K562 (cell line): Measurements from ENCODE around the gene PRDX2. TPM values are rescaled to one million over a fixed set of nuclear protein-coding genes. Genes with fewer than 3 reads are reported as not detected.
A peak's percentile ranks its signal among the peaks of the same experiment; 100 is the strongest.

Source experiments
- ATAC-seq: fragments of 200-7000 bp; cut with Tn5 transposase; 3 replicates; pipeline ENCODE4 v1.9.1; 2020; ENCODE audit warnings: moderate library complexity
- BruUV-seq: library from RNA; stranded (reverse); fragments of 400-500 nt; replicated peaks from 2 replicates; lab custom pipeline; 2021; lab: Mats Ljungman, UMichigan
- CTCF ChIA-PET: fragments of 300-600 bp; formaldehyde crosslinking; extraction: SDS; loops from one replicate; lab custom pipeline; 2021; ENCODE audit warnings: low intra/inter-chr PET ratio; lab: Yijun Ruan, JAX
- POLR2A ChIA-PET: fragments of 300-600, 350-650 bp; sonication (Branson Sonifier 250); formaldehyde crosslinking; extraction: SDS; loops from one replicate; lab custom pipeline; 2021; ENCODE audit warnings: antibody characterized with exemption, inconsistent platforms; lab: Yijun Ruan, JAX
- DNase-seq, 4 experiments: peaks; one replicate each; pipeline versions ENCODE4 v3.0.0 to v3.0.0-alpha.2; 2011 to 2018; ENCODE audit warnings: low spot score in 3 of 4, mixed read lengths in 3 of 4; ENCODE audit errors: extremely low read depth in 1 of 4
- FAIRE-seq: peaks from 2 replicates; lab custom pipeline; 2011; peaks lifted over from hg19 to GRCh38; lab: Jason Lieb, UNC
- H2AFZ ChIP-seq: 2 replicates; pipeline ENCODE4 v1.6.0; 2011; ENCODE audit warnings: low read depth, low read length, control low read depth, inconsistent platforms
- H3K27ac ChIP-seq: fragments of 200-600 bp; 3 replicates; pipeline ENCODE4 v1.8.0; 2011; ENCODE audit warnings: low read depth, mild to moderate bottlenecking, control low read depth, inconsistent platforms, low read length, moderate library complexity, mixed read lengths; ENCODE audit errors: extremely low read depth
- H3K27me3 ChIP-seq, 2 experiments: fragments of 300-600 bp in 1 of 2; 2 replicates in 1 of 2; 3 replicates in 1 of 2; pipeline versions ENCODE4 v1.6.0 to v1.8.0; 2011; ENCODE audit warnings: inconsistent platforms in 2 of 2, low read length in 2 of 2, mild to moderate bottlenecking in 1 of 2, mixed read lengths in 1 of 2, moderate library complexity in 1 of 2; ENCODE audit not compliant: control insufficient read depth in 2 of 2, insufficient read depth in 2 of 2
- H3K36me3 ChIP-seq: fragments of 300-600 bp; 3 replicates; pipeline ENCODE4 v1.8.0; 2011; ENCODE audit warnings: mild to moderate bottlenecking, low read length, inconsistent platforms; ENCODE audit not compliant: control insufficient read depth, insufficient read depth
- H3K4me1 ChIP-seq, 2 experiments: fragments of 200-600 bp in 1 of 2; replicated peaks in 1 of 2; 2 replicates in 1 of 2; 3 replicates in 1 of 2; pipeline versions ENCODE4 v1.5.1 to v1.8.0; 2011; ENCODE audit warnings: inconsistent platforms in 2 of 2, low read length in 2 of 2, mild to moderate bottlenecking in 1 of 2, mixed read lengths in 1 of 2, moderate library complexity in 1 of 2; ENCODE audit not compliant: control insufficient read depth in 2 of 2, insufficient read depth in 2 of 2
- H3K4me2 ChIP-seq: 2 replicates; pipeline ENCODE4 v1.6.1; 2011; ENCODE audit warnings: low read length, control low read depth, inconsistent platforms, mixed read lengths; ENCODE audit not compliant: insufficient read depth
- H3K4me3 ChIP-seq: fragments of 200-600 bp; sonication (generic), shearing (Covaris generic); 2 replicates; pipeline ENCODE4 v1.5.1; 2016; ENCODE audit warnings: control low read depth, inconsistent platforms
- H3K79me2 ChIP-seq: fragments of 200-600 bp; 3 replicates; pipeline ENCODE4 v1.8.0; 2011; ENCODE audit warnings: low read length, inconsistent platforms; ENCODE audit not compliant: control insufficient read depth, insufficient read depth
- H3K9ac ChIP-seq, 2 experiments: 2 replicates each; pipeline versions ENCODE4 v1.6.0 to v1.6.1; 2011; ENCODE audit warnings: low read depth in 2 of 2, low read length in 2 of 2, control low read depth in 1 of 2, inconsistent platforms in 1 of 2, mild to moderate bottlenecking in 1 of 2, mixed read lengths in 1 of 2; ENCODE audit not compliant: insufficient read depth in 1 of 2
- H3K9me1 ChIP-seq: one replicate; pipeline ENCODE4 v1.6.0; 2011; ENCODE audit warnings: inconsistent platforms, mild to moderate bottlenecking, low read length, moderate library complexity; ENCODE audit not compliant: control insufficient read depth, insufficient read depth
- H3K9me3 ChIP-seq: replicated peaks from 2 replicates; pipeline ENCODE4 v1.5.1; 2011; ENCODE audit warnings: low read depth, low read length, inconsistent platforms; ENCODE audit not compliant: control insufficient read depth, insufficient read depth
- H4K20me1 ChIP-seq: replicated peaks from 2 replicates; pipeline ENCODE4 v1.6.1; 2011; ENCODE audit warnings: low read length, inconsistent platforms, mixed read lengths; ENCODE audit not compliant: control insufficient read depth, insufficient read depth
- CHD4 ChIP-seq: fragments of 200-600 bp; sonication (generic); IDR thresholded peaks from 3 replicates; pipeline ENCODE4 v1.6.1; 2012; ENCODE audit warnings: low read depth, mild to moderate bottlenecking, mixed read lengths, low read length, inconsistent platforms; ENCODE audit not compliant: insufficient read depth, insufficient replicate concordance, poor library complexity, severe bottlenecking
- FOXA1 ChIP-seq: fragments of 450-650 bp; IDR thresholded peaks from 2 replicates; pipeline ENCODE4 v1.6.1; 2016; ENCODE audit warnings: mild to moderate bottlenecking, borderline replicate concordance
- MLX ChIP-seq, 2 experiments: fragments of 450-650 bp in 1 of 2; sonication (generic) in 1 of 2; formaldehyde crosslinking; conservative IDR thresholded peaks; 2 replicates each; pipeline versions ENCODE4 v1.4.0 to v1.8.1; 2020 to 2022; ENCODE audit warnings: mild to moderate bottlenecking in 1 of 2, missing genetic modification reagents in 1 of 2
- RBM15 ChIP-seq: fragments of 200-400 bp; formaldehyde crosslinking; IDR thresholded peaks from 2 replicates; pipeline ENCODE4 v1.6.1; 2018; ENCODE audit warnings: mild to moderate bottlenecking, low read length, moderate library complexity; ENCODE audit not compliant: insufficient read depth
- SETDB1 ChIP-seq: IDR thresholded peaks from one replicate; pipeline ENCODE4 v1.6.1; 2012; ENCODE audit warnings: low read length, control low read depth, inconsistent platforms
- ZBTB9 ChIP-seq: fragments of 450-650 bp; formaldehyde crosslinking; IDR thresholded peaks from 2 replicates; pipeline ENCODE4 v1.4.0; 2020; ENCODE audit warnings: mild to moderate bottlenecking, moderate library complexity
- ZNF24 ChIP-seq: fragments of 450-650 bp; IDR thresholded peaks from 2 replicates; pipeline ENCODE4 v1.6.1; 2016
- ZNF740 ChIP-seq, 3 experiments: fragments of 200-800 bp in 1 of 3; sonication (Bioruptor generic) in 1 of 3; sonication (generic) in 1 of 3; formaldehyde crosslinking in 1 of 3; IDR thresholded peaks; 2 replicates each; pipeline versions ENCODE4 v1.6.1 to v1.8.0; 2016 to 2022; ENCODE audit warnings: mild to moderate bottlenecking in 2 of 3, missing compliant biosample characterization in 2 of 3, missing genetic modification characterization in 2 of 3, missing genetic modification reagents in 1 of 3
- WGBS: fragments of 100-300 bp; shearing (Covaris generic); methylation state at CpG from one replicate; pipeline ENCODE4 v1.1.6; 2016; ENCODE audit warnings: low coverage, mixed read lengths; ENCODE audit not compliant: insufficient coverage; ENCODE audit errors: missing lambda C conversion rate; 5-methylcytosine and 5-hydroxymethylcytosine counted together
- in situ Hi-C: fragments of 300-500 bp; cut with MboI; formaldehyde crosslinking; loops from 4 replicates; pipeline ENCODE4 v1.15.0; 2018; ENCODE audit warnings: inconsistent platforms, mixed read lengths
- intact Hi-C: fragments of 100-400 bp; cut with micrococcal nuclease; formaldehyde crosslinking; loops from 2 replicates; pipeline ENCODE4 v1.14.2; 2022
- polyA plus RNA-seq, 8 experiments: library from polyadenylated mRNA; depleted of rRNA in 4 of 8; stranded (reverse) in 5 of 8; unstranded in 3 of 8; fragments of >200 nt; fragmentation: Nextera tagmentation in 2 of 8; fragmentation: Illumina TruSeq in 1 of 8; extraction: Ambion mirVana in 2 of 8; extraction: Trizol in 1 of 8; gene quantifications; 2 replicates each; pipeline versions ENCODE4 v1.2.1 to v1.2.3, GENCODE V29; 2011 to 2014; ENCODE audit warnings: inconsistent platforms in 1 of 8, missing spikeins in 1 of 8
- total RNA-seq, 7 experiments: library from RNA; depleted of rRNA in 6 of 7; stranded (reverse); fragments of >200 nt in 6 of 7; fragmentation: Illumina TruSeq in 2 of 7; extraction: Trizol in 2 of 7; gene quantifications; 2 replicates each; pipeline versions ENCODE4 v1.2.1 to v1.2.3, GENCODE V29; 2011 to 2021; ENCODE audit warnings: low replicate concordance in 1 of 7
- TF ChIP-seq, protein P1 (sequence below): fragments of 200-800 bp; sonication (Bioruptor generic); IDR thresholded peaks from 2 replicates; pipeline ENCODE4 v1.6.1; 2017; ENCODE audit warnings: missing genetic modification characterization, missing compliant biosample characterization
- TF ChIP-seq, protein P2 (sequence below): sonication (generic); formaldehyde crosslinking; IDR thresholded peaks from 2 replicates; pipeline ENCODE4 v1.8.1; 2023; ENCODE audit warnings: missing genetic modification reagents, mild to moderate bottlenecking, borderline replicate concordance

Gene PRDX2
- total and polyA plus RNA-seq, 9 of the 15 experiments (the other 6 are each of a cell fraction or from before 2014, with no cell fraction given): 206 to 1,183 (median 415) TPM

DNA sequence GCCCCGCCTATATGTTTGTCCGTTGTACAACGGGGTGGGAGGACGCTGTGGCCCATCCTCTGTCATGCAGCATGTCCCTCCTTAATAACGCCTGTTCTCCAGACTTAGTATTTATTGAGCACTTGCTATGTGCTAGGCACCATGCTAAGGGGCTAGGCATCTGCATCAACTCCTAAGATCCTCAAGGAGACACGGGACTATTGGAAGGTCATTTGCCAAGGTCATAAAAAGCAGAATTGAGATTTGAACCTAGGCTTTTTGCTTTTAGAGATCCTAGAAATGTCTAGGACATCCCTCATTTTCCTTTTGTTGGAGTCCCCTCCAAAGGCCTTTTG is 34.9 kb upstream of the PRDX2 start:
- H3K9ac ChIP-seq: no peak overlapping the region
- POLR2A ChIA-PET: no interaction called here
- no peak overlapping the region for H3K4me2 ChIP-seq
- CTCF ChIA-PET: interaction anchor here (0.6 kb wide), 1 partner anchor 189 kb away, joined by 3 read pairs; no protein-coding TSS in a partner anchor
- H3K9me1 ChIP-seq: no peaks in the 10 kb centered on the region
- H3K27me3 ChIP-seq: no peaks in the 10 kb centered on the region; a peak in 1 of 5 replicates
- H3K4me1 ChIP-seq: peaks cover 48 to 67% of the 10 kb centered on the region in 2 experiments
- peak overlapping the region; percentile 9; the same call in 1 of the 2 replicates for H2AFZ ChIP-seq
- in situ Hi-C loops (no loop called here), intact Hi-C loops (loop anchor here (5.0 kb wide), 1 partner anchor 51 kb away; the partner anchor contains the start of gene KLF1)
- H3K36me3 ChIP-seq: peaks cover 2% of the 10 kb centered on the region; the same call in 1 of the 3 replicates
- no peaks in the 10 kb centered on the region for H3K9me3 ChIP-seq
- H3K27ac ChIP-seq: peak overlapping the region; percentile 24; the same call in 2 of the 3 replicates
- BruUV-seq: no TSS peak
- DNase-seq (no peak), FAIRE-seq (no peak), ATAC-seq (no peak)
- 8% methylated on average over 6 of the region's 6 CpGs for WGBS
- no peak overlapping the region for H3K4me3 ChIP-seq
- peaks cover 14% of the 10 kb centered on the region for H3K79me2 ChIP-seq
- peaks cover 20% of the 10 kb centered on the region for H4K20me1 ChIP-seq
- no peak for TF ChIP-seq RBM15
- TF ChIP-seq, protein P1, sequence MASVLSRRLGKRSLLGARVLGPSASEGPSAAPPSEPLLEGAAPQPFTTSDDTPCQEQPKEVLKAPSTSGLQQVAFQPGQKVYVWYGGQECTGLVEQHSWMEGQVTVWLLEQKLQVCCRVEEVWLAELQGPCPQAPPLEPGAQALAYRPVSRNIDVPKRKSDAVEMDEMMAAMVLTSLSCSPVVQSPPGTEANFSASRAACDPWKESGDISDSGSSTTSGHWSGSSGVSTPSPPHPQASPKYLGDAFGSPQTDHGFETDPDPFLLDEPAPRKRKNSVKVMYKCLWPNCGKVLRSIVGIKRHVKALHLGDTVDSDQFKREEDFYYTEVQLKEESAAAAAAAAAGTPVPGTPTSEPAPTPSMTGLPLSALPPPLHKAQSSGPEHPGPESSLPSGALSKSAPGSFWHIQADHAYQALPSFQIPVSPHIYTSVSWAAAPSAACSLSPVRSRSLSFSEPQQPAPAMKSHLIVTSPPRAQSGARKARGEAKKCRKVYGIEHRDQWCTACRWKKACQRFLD (CRISPR knock-in tag): 0 out of 2 replicates have a peak, but pooled peaks have one; percentile 32
- TF ChIP-seq, protein P2, sequence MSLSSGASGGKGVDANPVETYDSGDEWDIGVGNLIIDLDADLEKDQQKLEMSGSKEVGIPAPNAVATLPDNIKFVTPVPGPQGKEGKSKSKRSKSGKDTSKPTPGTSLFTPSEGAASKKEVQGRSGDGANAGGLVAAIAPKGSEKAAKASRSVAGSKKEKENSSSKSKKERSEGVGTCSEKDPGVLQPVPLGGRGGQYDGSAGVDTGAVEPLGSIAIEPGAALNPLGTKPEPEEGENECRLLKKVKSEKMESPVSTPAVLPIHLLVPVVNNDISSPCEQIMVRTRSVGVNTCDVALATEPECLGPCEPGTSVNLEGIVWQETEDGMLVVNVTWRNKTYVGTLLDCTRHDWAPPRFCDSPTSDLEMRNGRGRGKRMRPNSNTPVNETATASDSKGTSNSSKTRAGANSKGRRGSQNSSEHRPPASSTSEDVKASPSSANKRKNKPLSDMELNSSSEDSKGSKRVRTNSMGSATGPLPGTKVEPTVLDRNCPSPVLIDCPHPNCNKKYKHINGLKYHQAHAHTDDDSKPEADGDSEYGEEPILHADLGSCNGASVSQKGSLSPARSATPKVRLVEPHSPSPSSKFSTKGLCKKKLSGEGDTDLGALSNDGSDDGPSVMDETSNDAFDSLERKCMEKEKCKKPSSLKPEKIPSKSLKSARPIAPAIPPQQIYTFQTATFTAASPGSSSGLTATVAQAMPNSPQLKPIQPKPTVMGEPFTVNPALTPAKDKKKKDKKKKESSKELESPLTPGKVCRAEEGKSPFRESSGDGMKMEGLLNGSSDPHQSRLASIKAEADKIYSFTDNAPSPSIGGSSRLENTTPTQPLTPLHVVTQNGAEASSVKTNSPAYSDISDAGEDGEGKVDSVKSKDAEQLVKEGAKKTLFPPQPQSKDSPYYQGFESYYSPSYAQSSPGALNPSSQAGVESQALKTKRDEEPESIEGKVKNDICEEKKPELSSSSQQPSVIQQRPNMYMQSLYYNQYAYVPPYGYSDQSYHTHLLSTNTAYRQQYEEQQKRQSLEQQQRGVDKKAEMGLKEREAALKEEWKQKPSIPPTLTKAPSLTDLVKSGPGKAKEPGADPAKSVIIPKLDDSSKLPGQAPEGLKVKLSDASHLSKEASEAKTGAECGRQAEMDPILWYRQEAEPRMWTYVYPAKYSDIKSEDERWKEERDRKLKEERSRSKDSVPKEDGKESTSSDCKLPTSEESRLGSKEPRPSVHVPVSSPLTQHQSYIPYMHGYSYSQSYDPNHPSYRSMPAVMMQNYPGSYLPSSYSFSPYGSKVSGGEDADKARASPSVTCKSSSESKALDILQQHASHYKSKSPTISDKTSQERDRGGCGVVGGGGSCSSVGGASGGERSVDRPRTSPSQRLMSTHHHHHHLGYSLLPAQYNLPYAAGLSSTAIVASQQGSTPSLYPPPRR (CRISPR knock-in tag): 0 out of 2 replicates have a peak, but pooled peaks have one; percentile 7
- no peak for TF ChIP-seq SETDB1
- TF ChIP-seq CHD4: no peak
- TF ChIP-seq ZNF740 (CRISPR knock-in tag; IDR thresholded peaks at IDR 0.05): 0 out of 2 replicates have a peak, but pooled peaks have one; percentile 38
- no peak for TF ChIP-seq ZNF740 (tag; IDR thresholded peaks at IDR 0.05)
- no peak for TF ChIP-seq FOXA1
- peak; percentile 70; the same call in 1 of the 2 replicates for TF ChIP-seq ZNF24
- no peak for TF ChIP-seq ZBTB9 (CRISPR knock-in tag)
- TF ChIP-seq MLX (CRISPR knock-in tag; conservative IDR thresholded peaks at IDR 0.05): no peak
